ENCODE results near the gene TRAPPC14. TPM values are rescaled to one million over a fixed set of nuclear protein-coding genes. Genes with fewer than 3 reads are reported as not detected.

TRAPPC14 gene
- total and polyA plus RNA-seq, 9 of the 15 experiments (the other 6 are each of a cell fraction or from before 2014, with no cell fraction given) = 0.42 to 45.9 (median 18.2) TPM

- no peak for TF ChIP-seq NR2F6 (CRISPR knock-in tag; IDR thresholded peaks at IDR 0.05)
- no peak for TF ChIP-seq ETV5 (CRISPR knock-in tag; IDR thresholded peaks at IDR 0.05; ENCODE audit: low read depth)
- no peak for TF ChIP-seq RBM17 (IDR thresholded peaks at IDR 0.05; ENCODE audit: borderline replicate concordance, low read depth, low read length)
- no peak for TF ChIP-seq CREB5 (CRISPR knock-in tag; IDR thresholded peaks at IDR 0.05)
- TF ChIP-seq EGR1 (conservative IDR thresholded peaks at IDR 0.05) = 0 out of 2 replicates have a peak, but pooled peaks have one; percentile 12
- peak; percentile 29 for TF ChIP-seq FIP1L1 (IDR thresholded peaks at IDR 0.05; ENCODE audit: low read depth, low read length, poor library complexity, severe bottlenecking)
- TF ChIP-seq ZNF695 (CRISPR knock-in tag; IDR thresholded peaks at IDR 0.05) = no peak
- TF ChIP-seq, protein P1, sequence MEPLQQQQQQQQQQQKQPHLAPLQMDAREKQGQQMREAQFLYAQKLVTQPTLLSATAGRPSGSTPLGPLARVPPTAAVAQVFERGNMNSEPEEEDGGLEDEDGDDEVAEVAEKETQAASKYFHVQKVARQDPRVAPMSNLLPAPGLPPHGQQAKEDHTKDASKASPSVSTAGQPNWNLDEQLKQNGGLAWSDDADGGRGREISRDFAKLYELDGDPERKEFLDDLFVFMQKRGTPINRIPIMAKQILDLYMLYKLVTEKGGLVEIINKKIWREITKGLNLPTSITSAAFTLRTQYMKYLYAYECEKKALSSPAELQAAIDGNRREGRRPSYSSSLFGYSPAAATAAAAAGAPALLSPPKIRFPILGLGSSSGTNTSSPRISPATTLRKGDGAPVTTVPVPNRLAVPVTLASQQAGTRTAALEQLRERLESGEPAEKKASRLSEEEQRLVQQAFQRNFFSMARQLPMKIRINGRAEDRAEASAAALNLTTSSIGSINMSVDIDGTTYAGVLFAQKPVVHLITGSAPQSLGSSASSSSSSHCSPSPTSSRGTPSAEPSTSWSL (CRISPR knock-in tag; IDR thresholded peaks at IDR 0.05; ENCODE audit: borderline replicate concordance) = no peak
- no peak for TF ChIP-seq PHF8 (IDR thresholded peaks at IDR 0.05; ENCODE audit: borderline replicate concordance, low read length)
- TF ChIP-seq POLR2AphosphoS5 (IDR thresholded peaks at IDR 0.05; ENCODE audit: control insufficient read depth, insufficient read depth, low read depth, low read length) = peak; percentile 51; the same call in 1 of the 2 replicates
- peak; percentile 13 for TF ChIP-seq HMGN3 (IDR thresholded peaks at IDR 0.05; ENCODE audit: borderline replicate concordance, extremely low read depth, insufficient read length, low read depth, low read length)
- TF ChIP-seq E4F1 (CRISPR knock-in tag; IDR thresholded peaks at IDR 0.05; ENCODE audit: borderline replicate concordance) = no peak
- peak; percentile 21; the same call in 1 of the 2 replicates for TF ChIP-seq POLR2A (conservative IDR thresholded peaks at IDR 0.05)
- TF ChIP-seq ATF7 (IDR thresholded peaks at IDR 0.05) = no peak
- TF ChIP-seq, protein P2, sequence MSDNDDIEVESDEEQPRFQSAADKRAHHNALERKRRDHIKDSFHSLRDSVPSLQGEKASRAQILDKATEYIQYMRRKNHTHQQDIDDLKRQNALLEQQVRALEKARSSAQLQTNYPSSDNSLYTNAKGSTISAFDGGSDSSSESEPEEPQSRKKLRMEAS (CRISPR knock-in tag; IDR thresholded peaks at IDR 0.05) = no peak
- TF ChIP-seq SMAD1 (IDR thresholded peaks at IDR 0.05; ENCODE audit: low read depth, low read length, partially characterized antibody) = no peak
Measured at GRCh38 chr7:100154651-100155491, 3.7 kb downstream of the TRAPPC14 start (continued).
